Measurements from ENCODE around the gene TUSC1. TPM values are rescaled to one million over a fixed set of nuclear protein-coding genes. Genes with fewer than 3 reads are reported as not detected.
A peak's percentile ranks its signal among the peaks of the same experiment; 100 is the strongest.

Gene TUSC1
- total and polyA plus RNA-seq, 2 of the 8 experiments (the other 6 are each of a cell fraction or from before 2014, with no cell fraction given), result 4.3 to 4.6 TPM

- Histone ChIP-seq H3K4ac (replicated peaks; ENCODE audit: insufficient read length, low read depth, low read length) (no peak overlapping the region), H3K18ac (ENCODE audit: extremely low read depth, low read length) (no peak overlapping the region), H4K91ac (replicated peaks; ENCODE audit: insufficient read length, low read length) (no peak overlapping the region), H3K4me1 (replicated peaks in 1 of 4; ENCODE audit: control insufficient read depth in 3 of 4, insufficient read depth in 4 of 4, low read length in 3 of 4) (peaks cover 0 to 4% (median 0%) of the 10 kb centered on the region in 4 experiments; a peak in 1 of 7 replicates), H3K56ac (replicated peaks; ENCODE audit: insufficient read length, low read depth, low read length) (no peak overlapping the region), H2BK20ac (ENCODE audit: low read length) (no peak overlapping the region), H3K9me3 (ENCODE audit: insufficient read depth in 2 of 2, low read depth in 1 of 2, low read length in 1 of 2) (no peaks in the 10 kb centered on the region), H3K27ac (ENCODE audit: low read depth, low read length) (no peak overlapping the region), H2BK120ac (replicated peaks; ENCODE audit: low read depth, low read length) (no peak overlapping the region), H3K4me3 (ENCODE audit: extremely low read depth in 1 of 4, insufficient read depth in 2 of 4, low read depth in 3 of 4, low read length in 4 of 4) (no peak overlapping the region), H3K23me2 (ENCODE audit: low read depth, low read length) (no peaks in the 10 kb centered on the region), H2AFZ (ENCODE audit: low read length) (peak overlapping the region; percentile 90), H3K9ac (replicated peaks in 1 of 4; ENCODE audit: extremely low read depth in 1 of 4, low read depth in 3 of 4, low read length in 3 of 4) (no peak overlapping the region), H2BK15ac (ENCODE audit: low read length) (no peak overlapping the region), H3K79me1 (ENCODE audit: low read depth, low read length) (no peaks in the 10 kb centered on the region), H3K27me3 (replicated peaks in 1 of 4; ENCODE audit: control insufficient read depth in 3 of 4, extremely low read depth in 1 of 4, insufficient read depth in 3 of 4, low read length in 3 of 4) (no peaks in the 10 kb centered on the region), H3K4me2 (ENCODE audit: insufficient read depth in 1 of 2, low read depth in 2 of 2, low read length in 2 of 2) (no peak overlapping the region), H2BK5ac (ENCODE audit: low read depth, low read length) (no peak overlapping the region), H4K8ac (ENCODE audit: extremely low read depth, insufficient read depth, low read length) (no peak overlapping the region), H4K5ac (ENCODE audit: insufficient read length, low read depth, low read length) (no peak overlapping the region), H2BK12ac (ENCODE audit: low read depth, low read length) (no peak overlapping the region), H4K20me1 (replicated peaks in 1 of 2; ENCODE audit: control insufficient read depth in 1 of 2, insufficient read depth in 2 of 2, low read length in 2 of 2) (no peaks in the 10 kb centered on the region), H3K79me2 (ENCODE audit: control insufficient read depth in 1 of 2, insufficient read depth in 2 of 2, low read length in 2 of 2) (no peaks in the 10 kb centered on the region), H2AK5ac (ENCODE audit: low read depth, low read length) (no peak overlapping the region), H3K14ac (ENCODE audit: insufficient read length) (no peak overlapping the region), H3K36me3 (ENCODE audit: control insufficient read depth in 2 of 4, insufficient read depth in 4 of 4, low read length in 3 of 4) (no peaks in the 10 kb centered on the region), H3K23ac (ENCODE audit: insufficient read length) (no peak overlapping the region)
- DNase-seq (ENCODE audit: low read depth in 1 of 2, low spot score in 2 of 2) (no peak), FAIRE-seq (no peak)
- CTCF ChIA-PET (ENCODE audit: partially characterized antibody), result no interaction called here
- POLR2A ChIA-PET (ENCODE audit: partially characterized antibody), result no interaction called here
- 85% methylated on average over 2 of the region's 2 CpGs; no CpG with 5 or more reads in 1 of the 2 experiments for WGBS, 2 experiments (ENCODE audit: extremely low coverage in 1 of 2, insufficient coverage in 1 of 2, insufficient read length in 1 of 2, insufficient replicate concordance in 2 of 2, low coverage in 1 of 2, low lambda C conversion rate in 2 of 2, missing lambda C conversion rate in 1 of 2)
- TF ChIP-seq CTBP2 (IDR thresholded peaks at IDR 0.05; ENCODE audit: borderline replicate concordance, insufficient read depth, insufficient read length, low read length) (no peak), KDM1A (IDR thresholded peaks at IDR 0.05; ENCODE audit: borderline replicate concordance, low read length) (no peak), TEAD4 (IDR thresholded peaks at IDR 0.05; ENCODE audit: low read depth, low read length) (no peak), EP300 (IDR thresholded peaks at IDR 0.05; ENCODE audit: borderline replicate concordance in 1 of 2, low read depth in 2 of 2, low read length in 2 of 2) (no peak), SP1 (IDR thresholded peaks at IDR 0.05; ENCODE audit: low read depth, low read length) (no peak), POLR2A (IDR thresholded peaks at IDR 0.05; ENCODE audit: control extremely low read depth in 1 of 2, low read depth in 2 of 2, low read length in 2 of 2) (no peak), CTCF (IDR thresholded peaks at IDR 0.05; ENCODE audit: control extremely low read depth in 1 of 3, insufficient read depth in 1 of 3, low read depth in 1 of 3, low read length in 3 of 3) (no peak), FOSL1 (IDR thresholded peaks at IDR 0.05; ENCODE audit: insufficient read depth, low read depth, low read length) (no peak), TBP (IDR thresholded peaks at IDR 0.05; ENCODE audit: low read depth, low read length) (no peak), SP2 (IDR thresholded peaks at IDR 0.05; ENCODE audit: low read length) (no peak), BRCA1 (IDR thresholded peaks at IDR 0.05; ENCODE audit: low read depth, low read length) (no peak), CBX5 (IDR thresholded peaks at IDR 0.05; ENCODE audit: low read depth, low read length) (no peak), POLR2AphosphoS5 (IDR thresholded peaks at IDR 0.05; ENCODE audit: low read depth, low read length) (no peak)
These were observed 19.7 kb downstream of the TUSC1 start for GRCh38 chr9:25658571-25658970.
